Subcutaneous adipose tissue (tissue), 4 donors: ENCODE results near the gene COX7B. TPM values are rescaled to one million over a fixed set of nuclear protein-coding genes. Genes with fewer than 3 reads are reported as not detected.

Experiments used
- CTCF ChIP-seq: fragments of 450-650 bp; IDR thresholded peaks from one replicate; pipeline ENCODE4 v1.5.1; 2016; ENCODE audit warnings: low read depth, mild to moderate bottlenecking, control low read depth, antibody characterized with exemption, moderate library complexity
- total RNA-seq, 4 donors: library from RNA; depleted of rRNA; stranded (reverse); fragments of >200 nt; gene quantifications; one replicate each; pipeline ENCODE4 v1.1.0, GENCODE V29; 2016

Gene COX7B
- total RNA-seq, 4 donors from 2014 or later: 268 to 532 (median 308) TPM

- no peak for TF ChIP-seq CTCF
Observed at GRCh38 chrX:77935886-77936285, 36.6 kb downstream of the COX7B start.

- TF ChIP-seq CTCF: no peak
Observed at GRCh38 chrX:77936299-77936698, 37.0 kb downstream of the COX7B start.

- TF ChIP-seq CTCF: no peak
Observed at GRCh38 chrX:77937291-77937690, 38.0 kb downstream of the COX7B start.

GRCh38 chrX:77938083-77938680 lies 38.9 kb downstream of the COX7B start:
- TF ChIP-seq CTCF: no peak

- TF ChIP-seq CTCF: no peak
Observed at GRCh38 chrX:77945910-77946545, 46.8 kb downstream of the COX7B start.

GRCh38 chrX:77946571-77946970 lies 47.3 kb downstream of the COX7B start:
- no peak for TF ChIP-seq CTCF

- no peak for TF ChIP-seq CTCF
Observed at GRCh38 chrX:77949840-77950239, 50.6 kb downstream of the COX7B start.
